GM19238 (cell line): ENCODE results near the gene PGRMC2.

Experiments
- DNase-seq: peaks from one replicate; pipeline ENCODE4 v3.0.0; 2011; ENCODE audit warnings: low spot score; ENCODE audit not compliant: insufficient read length

PGRMC2 gene

GRCh38 chr4:128287141-128287870 lies at the start of gene PGRMC2:
PGRMC2 (minus strand) TSS chr4:128287813; CDS start chr4:128287790, 23 bp downstream.
- no peak for DNase-seq

GRCh38 chr4:128335541-128335940 lies 47.9 kb upstream of the PGRMC2 start:
- DNase-seq, result no peak

DNA sequence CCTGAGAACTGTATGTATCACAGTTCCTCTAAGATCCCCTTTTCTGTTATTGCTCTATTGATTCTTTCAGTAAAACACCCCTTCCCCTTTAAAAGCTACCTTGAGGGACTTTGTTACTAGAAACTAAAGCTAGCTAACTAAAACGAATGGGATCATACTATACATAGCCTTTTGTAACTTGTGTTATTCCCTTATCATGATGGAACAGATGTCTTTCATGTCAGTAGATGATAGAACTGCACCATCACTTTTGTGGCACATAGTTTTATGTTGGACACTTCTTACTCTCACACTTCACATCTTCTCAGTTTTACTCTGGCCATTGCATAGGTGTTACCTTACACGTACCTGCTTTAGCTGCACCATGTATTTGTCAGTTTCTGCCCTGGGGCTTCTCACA lies 46.6 kb upstream of the PGRMC2 start:
- no peak for DNase-seq

- DNase-seq, result no peak
These were observed 45.9 kb upstream of the PGRMC2 start for GRCh38 chr4:128333309-128334018.

DNA sequence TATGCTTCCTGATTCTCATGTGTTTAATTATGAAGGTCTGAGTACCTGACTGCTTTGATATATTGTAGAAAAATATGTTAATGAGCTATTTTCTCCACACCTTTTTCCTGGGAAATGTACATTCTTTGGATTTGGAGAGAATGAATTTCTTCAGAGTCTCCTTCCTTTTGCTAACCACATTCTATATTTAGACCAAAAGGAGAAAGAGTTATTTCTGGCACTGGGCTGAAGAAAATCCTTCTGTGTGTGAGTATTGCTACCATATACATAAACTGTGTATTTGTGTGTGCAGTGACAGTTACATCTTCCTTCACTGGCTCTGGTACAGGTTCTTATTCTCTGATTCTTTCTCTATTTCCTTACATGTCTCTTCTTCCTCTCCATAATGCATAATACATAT lies 44.5 kb upstream of the PGRMC2 start:
- DNase-seq, result no peak

DNA sequence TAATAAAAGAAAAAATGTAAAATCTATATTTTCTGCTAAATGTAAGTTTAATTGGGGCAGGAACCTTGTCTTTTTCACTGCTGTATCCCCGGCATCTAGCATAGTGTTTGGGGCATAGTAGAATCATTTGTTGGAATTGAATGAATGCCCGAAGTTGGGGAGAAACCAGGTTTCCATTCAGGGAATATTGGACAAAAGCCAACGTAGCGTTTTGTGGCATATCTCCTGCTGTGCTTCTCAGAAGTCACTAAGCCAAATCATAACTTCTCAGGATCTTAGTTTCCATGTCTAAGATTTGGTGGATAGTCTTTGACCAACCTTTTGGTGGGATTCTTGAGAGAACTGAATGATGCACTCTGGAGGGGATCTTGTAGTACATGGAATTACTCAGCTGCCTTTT lies 42.0 kb upstream of the PGRMC2 start:
- DNase-seq, result no peak

GRCh38 chr4:128328106-128328505 lies 40.5 kb upstream of the PGRMC2 start:
- no peak for DNase-seq

DNA sequence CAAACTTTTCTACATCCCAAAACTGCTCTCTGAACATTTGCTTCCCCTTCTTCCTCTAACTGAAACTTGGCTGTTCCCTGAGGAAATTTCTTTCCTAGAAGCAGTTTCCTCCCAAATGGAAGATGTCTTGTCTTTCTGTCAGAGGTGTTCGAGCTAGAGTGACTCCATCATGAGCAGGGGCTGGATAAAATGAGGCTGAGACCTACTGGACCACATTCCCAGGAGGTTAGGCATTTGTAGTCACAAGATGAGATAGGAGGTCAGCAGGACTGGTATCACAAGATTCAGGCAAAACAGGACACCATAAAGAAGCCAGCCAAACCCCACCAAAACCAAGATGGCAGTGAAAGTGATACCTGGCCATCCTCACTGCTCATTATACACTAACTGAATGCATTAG lies 35.8 kb upstream of the PGRMC2 start:
- no peak for DNase-seq

DNA sequence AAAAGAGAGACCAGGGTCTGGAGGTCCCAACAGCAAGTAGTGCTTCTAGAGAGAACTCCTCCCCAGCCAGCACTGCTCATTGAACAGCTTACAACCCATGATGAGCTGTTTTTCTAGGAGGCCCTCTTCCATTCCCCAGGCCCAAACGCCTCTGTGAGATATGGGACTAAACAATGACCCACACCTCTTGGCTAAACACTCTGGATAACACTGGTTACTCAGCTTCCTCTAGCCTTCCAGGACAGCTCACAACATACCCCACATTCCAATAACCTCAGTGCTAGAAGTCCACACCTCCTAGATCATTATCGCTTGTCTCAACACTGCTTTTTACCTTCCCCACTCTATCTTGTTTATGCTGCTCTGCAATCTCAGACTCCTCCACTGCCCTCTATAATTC lies 35.4 kb upstream of the PGRMC2 start:
- no peak for DNase-seq

GRCh38 chr4:128322311-128322710 lies 34.7 kb upstream of the PGRMC2 start:
- DNase-seq, result no peak

DNA sequence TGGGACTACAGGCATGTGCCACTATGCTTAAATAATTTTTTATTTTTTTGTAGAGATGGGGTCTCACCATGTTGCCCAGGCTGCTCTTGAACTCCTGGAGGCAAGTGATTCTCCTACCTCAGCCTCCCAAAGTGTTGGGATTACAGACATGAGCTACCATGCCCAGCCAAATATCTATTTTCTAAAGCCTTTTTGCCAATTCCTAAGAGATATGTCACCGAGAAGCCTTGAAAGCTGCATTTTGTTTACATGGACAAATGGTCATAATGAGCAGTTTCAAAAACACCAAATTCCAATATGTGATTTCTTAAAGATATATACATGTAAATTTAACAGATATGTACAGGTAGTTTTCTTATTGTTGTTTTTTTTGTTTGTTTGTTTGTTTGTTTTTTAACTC lies 33.0 kb upstream of the PGRMC2 start:
- DNase-seq, result no peak

DNA sequence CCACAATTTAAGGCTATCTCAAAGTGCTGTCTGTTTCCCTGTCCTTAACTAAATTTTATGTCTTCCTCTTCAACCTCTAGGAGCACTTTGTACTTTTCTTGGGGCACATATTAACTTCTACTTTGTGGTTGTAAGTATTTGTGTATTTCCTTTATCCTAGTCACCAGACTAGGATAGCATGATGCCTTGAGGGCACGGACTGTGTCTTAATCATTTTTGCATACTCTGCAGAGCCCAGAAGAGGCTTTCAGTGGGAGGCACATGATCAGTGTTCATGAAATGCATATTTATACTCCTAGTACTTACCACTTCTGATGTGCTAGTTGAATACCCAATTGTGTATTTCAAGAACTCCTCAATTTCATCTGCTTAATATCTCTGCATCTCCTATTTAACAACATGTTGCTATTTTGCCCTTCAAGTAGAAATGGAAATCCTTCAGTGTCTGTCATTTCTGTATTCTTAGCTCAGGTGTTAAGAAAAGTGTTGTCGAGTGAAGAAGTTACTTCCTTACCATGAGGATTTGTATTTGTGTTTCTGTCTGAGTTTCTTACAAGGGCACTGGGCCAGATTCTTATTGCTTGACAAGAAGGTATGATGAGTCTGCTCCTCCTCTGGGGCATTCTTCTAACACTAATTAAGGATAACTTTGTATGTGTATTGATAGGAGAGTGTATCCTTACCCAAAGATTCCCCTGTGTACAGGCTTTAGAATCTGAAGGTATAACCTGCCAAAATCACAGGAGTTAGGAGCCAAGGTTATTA lies 28.3 kb upstream of the PGRMC2 start:
- no peak for DNase-seq

GRCh38 chr4:128311659-128312403 lies 24.2 kb upstream of the PGRMC2 start:
- DNase-seq, result no peak

DNA sequence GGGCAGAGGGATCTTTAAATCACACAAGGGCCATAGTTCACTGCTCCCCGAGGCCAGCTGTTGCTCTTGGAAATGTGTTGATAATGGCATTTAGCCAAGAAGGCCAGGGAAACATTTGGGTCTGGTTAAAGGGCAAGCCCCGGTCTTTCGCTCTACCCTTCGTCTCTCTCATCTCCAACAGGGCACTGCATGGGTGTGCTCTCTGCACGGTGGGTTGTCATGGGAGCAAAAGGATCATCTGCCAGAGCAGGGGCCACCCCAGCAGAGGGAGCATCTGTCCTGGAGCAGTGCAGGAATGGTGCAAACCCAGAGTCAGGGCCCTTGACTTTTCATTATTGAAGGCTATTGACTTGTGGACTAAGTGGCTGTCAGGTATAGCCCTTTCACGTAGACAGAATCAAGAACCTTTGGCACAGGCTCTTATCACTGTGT lies 22.7 kb upstream of the PGRMC2 start:
- DNase-seq, result no peak

- no peak for DNase-seq
These were observed 22.0 kb upstream of the PGRMC2 start for GRCh38 chr4:128309585-128309984.

DNA sequence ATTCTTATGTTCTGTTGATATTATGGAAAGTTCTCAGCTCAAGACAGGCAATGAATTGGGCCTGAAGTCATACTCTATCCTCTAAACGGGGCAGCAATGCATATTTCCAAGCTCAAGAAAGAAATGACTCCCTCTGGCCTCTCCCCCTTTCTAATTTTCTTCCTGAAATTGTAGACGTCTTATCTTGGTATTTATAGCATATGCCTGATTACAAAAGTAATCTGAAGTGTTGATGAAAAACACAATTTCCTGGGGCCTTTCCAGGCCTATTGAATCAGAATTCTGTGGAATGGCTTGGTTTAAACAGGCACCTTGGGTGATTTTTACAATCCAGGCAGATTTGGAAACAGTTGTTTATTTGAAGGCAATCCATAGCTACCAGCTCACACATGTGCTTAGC lies 21.4 kb upstream of the PGRMC2 start:
- no peak for DNase-seq

- no peak for DNase-seq
These were observed 19.5 kb upstream of the PGRMC2 start for GRCh38 chr4:128307123-128307571.

GRCh38 chr4:128305942-128306341 lies 18.3 kb upstream of the PGRMC2 start:
- no peak for DNase-seq

DNA sequence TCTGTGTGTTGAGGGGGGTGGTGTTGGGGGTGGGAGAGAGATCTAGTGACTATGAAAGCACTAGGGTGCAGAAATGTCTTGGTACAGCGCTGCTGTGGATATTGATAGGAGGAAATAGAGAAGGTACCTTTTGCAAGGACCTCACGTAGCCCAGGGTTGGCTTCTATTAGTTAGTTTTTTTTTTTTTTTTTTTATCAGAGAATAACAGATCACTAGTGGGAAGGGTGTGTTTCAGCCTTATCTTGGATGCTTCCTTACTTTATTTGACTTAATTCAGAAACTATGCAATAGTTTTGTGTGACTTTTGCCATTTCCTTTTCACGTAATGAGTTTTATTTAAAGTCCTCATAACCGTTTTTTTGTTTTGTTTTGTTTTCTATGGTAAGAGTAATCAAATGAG lies 16.4 kb upstream of the PGRMC2 start:
- no peak for DNase-seq

- no peak for DNase-seq
These were observed 15.8 kb upstream of the PGRMC2 start for GRCh38 chr4:128303405-128303785.

GRCh38 chr4:128301979-128302378 lies 14.4 kb upstream of the PGRMC2 start:
- no peak for DNase-seq

GRCh38 chr4:128299848-128300247 lies 12.2 kb upstream of the PGRMC2 start:
- no peak for DNase-seq
